ENCODE data around the gene ARID5B. TPM values are rescaled to one million over a fixed set of nuclear protein-coding genes. Genes with fewer than 3 reads are reported as not detected.

Gene ARID5B
- total and polyA plus RNA-seq, 2 of the 4 experiments (the other 2 are of a cell fraction), result 41.0 to 125 TPM

GRCh38 chr10:61902445-61903220 lies 1.1 kb downstream of the ARID5B start (continued):
- TF ChIP-seq BHLHE40 (IDR thresholded peaks at IDR 0.05; ENCODE audit: low read depth, low read length) (no peak), RCOR1 (IDR thresholded peaks at IDR 0.05; ENCODE audit: insufficient replicate concordance, low read length) (no peak), CHD1 (IDR thresholded peaks at IDR 0.05; ENCODE audit: low read depth, low read length) (no peak), POLR2A (IDR thresholded peaks at IDR 0.05; ENCODE audit: low read depth, low read length) (no peak)
